Vagina (tissue), 2 donors: ENCODE measurements around the gene KRT23.

Experiments used
- POLR2AphosphoS5 ChIP-seq, 2 donors: sonication (generic); formaldehyde crosslinking; IDR thresholded peaks; one replicate each; pipeline ENCODE4 v1.9.0; 2017; ENCODE audit warnings: antibody characterized with exemption in 2 of 2, mild to moderate bottlenecking in 2 of 2, low read depth in 1 of 2; ENCODE audit not compliant: insufficient read depth in 1 of 2
- TF ChIP-seq, protein P1 (sequence below), 3 experiments: fragments of 450-650 bp in 2 of 3; fragments of 200-600 bp in 1 of 3; sonication (generic) in 1 of 3; IDR thresholded peaks; one replicate each; pipeline ENCODE4 v1.5.1; 2017 to 2019; ENCODE audit warnings: antibody characterized with exemption in 3 of 3, mild to moderate bottlenecking in 2 of 3, moderate library complexity in 2 of 3

DNA sequence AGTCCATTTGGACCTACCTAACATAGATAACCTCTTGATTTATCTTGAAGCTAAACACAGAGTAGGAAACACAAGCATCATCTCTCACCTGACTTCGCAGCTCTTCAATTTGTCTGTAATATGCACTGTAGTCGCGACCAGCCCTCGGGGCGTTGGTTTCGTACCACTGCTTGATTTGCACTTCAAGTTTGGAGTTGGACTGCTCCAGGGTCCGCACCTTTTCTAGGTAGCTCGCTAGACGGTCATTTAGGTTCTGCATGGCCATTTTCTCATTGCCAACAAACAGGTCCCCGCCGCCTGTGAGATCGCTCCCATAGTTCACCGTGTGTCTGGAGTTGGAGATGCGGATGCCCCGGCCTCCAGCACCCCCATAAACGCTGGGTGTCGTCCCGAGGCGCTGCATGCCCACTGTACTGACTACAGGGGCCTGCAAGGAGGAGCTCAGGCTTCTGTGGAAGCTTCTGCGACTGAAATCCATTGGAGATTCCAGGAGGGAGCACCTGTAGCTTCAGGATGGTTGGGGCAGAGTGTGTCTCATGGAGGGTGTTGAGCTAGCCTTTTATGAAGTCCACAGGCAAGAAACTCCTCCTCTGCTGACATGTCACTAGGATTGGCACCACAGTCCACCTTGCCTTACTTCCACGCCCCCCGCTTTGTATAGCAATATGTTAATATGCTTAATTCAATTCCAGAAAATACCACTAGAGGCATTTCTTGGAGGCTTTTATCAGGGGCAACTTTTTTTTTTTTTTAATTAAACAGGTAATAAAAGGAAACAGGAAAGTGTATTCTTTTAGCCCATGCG is 52.5 kb downstream of the KRT23 start, which contains the start of gene KRT20:
- no peak for TF ChIP-seq POLR2AphosphoS5 (IDR thresholded peaks at IDR 0.05; ENCODE audit: insufficient read depth in 1 of 2, low read depth in 1 of 2)
- TF ChIP-seq, protein P1, sequence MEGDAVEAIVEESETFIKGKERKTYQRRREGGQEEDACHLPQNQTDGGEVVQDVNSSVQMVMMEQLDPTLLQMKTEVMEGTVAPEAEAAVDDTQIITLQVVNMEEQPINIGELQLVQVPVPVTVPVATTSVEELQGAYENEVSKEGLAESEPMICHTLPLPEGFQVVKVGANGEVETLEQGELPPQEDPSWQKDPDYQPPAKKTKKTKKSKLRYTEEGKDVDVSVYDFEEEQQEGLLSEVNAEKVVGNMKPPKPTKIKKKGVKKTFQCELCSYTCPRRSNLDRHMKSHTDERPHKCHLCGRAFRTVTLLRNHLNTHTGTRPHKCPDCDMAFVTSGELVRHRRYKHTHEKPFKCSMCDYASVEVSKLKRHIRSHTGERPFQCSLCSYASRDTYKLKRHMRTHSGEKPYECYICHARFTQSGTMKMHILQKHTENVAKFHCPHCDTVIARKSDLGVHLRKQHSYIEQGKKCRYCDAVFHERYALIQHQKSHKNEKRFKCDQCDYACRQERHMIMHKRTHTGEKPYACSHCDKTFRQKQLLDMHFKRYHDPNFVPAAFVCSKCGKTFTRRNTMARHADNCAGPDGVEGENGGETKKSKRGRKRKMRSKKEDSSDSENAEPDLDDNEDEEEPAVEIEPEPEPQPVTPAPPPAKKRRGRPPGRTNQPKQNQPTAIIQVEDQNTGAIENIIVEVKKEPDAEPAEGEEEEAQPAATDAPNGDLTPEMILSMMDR (IDR thresholded peaks at IDR 0.05): no peak
